ENCODE results near the gene DOCK8. TPM values are rescaled to one million over a fixed set of nuclear protein-coding genes. Genes with fewer than 3 reads are reported as not detected.

Gene DOCK8
- total and polyA plus RNA-seq, 3 experiments from 2014 or later = 71.6 to 141 (median 136) TPM

GRCh38 chr9:306907-307306 lies 92.2 kb downstream of the DOCK8 start:
- peak; percentile 24 to 60 (median 34) for DNase-seq
- CTCF ChIA-PET = interaction anchor here (1.0 to 1.5 kb wide), 3 partner anchors 11 to 82 kb away, joined by 3 to 4 read pairs (median 3); no protein-coding TSS in a partner anchor
- peak overlapping the region in 1 of 7 donors; percentile 30 for H3K4me3 Mint-ChIP-seq
- H3K27me3 Mint-ChIP-seq = no peaks in the 10 kb centered on the region
- no peaks in the 10 kb centered on the region for H3K9me3 Mint-ChIP-seq
- Histone ChIP-seq H3K27ac (ENCODE audit: low read depth, low read length) (no peak overlapping the region), H3K27me3 (ENCODE audit: insufficient read depth, low read length, poor library complexity, severe bottlenecking) (no peaks in the 10 kb centered on the region), H3K4me3 (ENCODE audit: low read length) (no peak overlapping the region), H3K9me3 (ENCODE audit: low read length) (no peaks in the 10 kb centered on the region), H3K4me1 (ENCODE audit: insufficient read depth, low read length) (no peaks in the 10 kb centered on the region), H3K36me3 (ENCODE audit: insufficient read depth, low read length) (peaks cover 40% of the 10 kb centered on the region)
- peaks cover 3 to 15% (median 12%) of the 10 kb centered on the region in 3 donors for H3K4me1 Mint-ChIP-seq
- POLR2A ChIA-PET = no interaction called here
- H3K27ac Mint-ChIP-seq = peak overlapping the region in 3 of 8 donors; percentile 40 to 72 (median 58)
- H3K36me3 Mint-ChIP-seq = peaks cover 0 to 83% (median 14%) of the 10 kb centered on the region in 3 donors

GRCh38 chr9:311841-312240 lies 97.2 kb downstream of the DOCK8 start:
- peaks cover 58% of the 10 kb centered on the region for H3K36me3 ChIP-seq (ENCODE audit: insufficient read depth, low read length)
- H3K27me3 Mint-ChIP-seq = no peaks in the 10 kb centered on the region
- H3K27ac ChIP-seq (ENCODE audit: low read depth, low read length) = no peak overlapping the region
- H3K4me3 ChIP-seq (ENCODE audit: low read length) = no peak overlapping the region
- ChIA-PET POLR2A (no interaction called here), CTCF (no interaction called here)
- H3K36me3 Mint-ChIP-seq = peaks cover 0 to 84% (median 5%) of the 10 kb centered on the region in 3 donors
- peaks cover 3 to 5% (median 4%) of the 10 kb centered on the region in 3 donors for H3K4me1 Mint-ChIP-seq
- DNase-seq = no peak
- H3K4me3 Mint-ChIP-seq = no peak overlapping the region
- H3K9me3 ChIP-seq (ENCODE audit: low read length) = no peaks in the 10 kb centered on the region
- no peaks in the 10 kb centered on the region for H3K4me1 ChIP-seq (ENCODE audit: insufficient read depth, low read length)
- H3K9me3 Mint-ChIP-seq = no peaks in the 10 kb centered on the region
- peak overlapping the region in 3 of 8 donors; percentile 23 to 27 (median 24) for H3K27ac Mint-ChIP-seq
- no peaks in the 10 kb centered on the region for H3K27me3 ChIP-seq (ENCODE audit: insufficient read depth, low read length, poor library complexity, severe bottlenecking)

- H3K36me3 Mint-ChIP-seq = peaks cover 0 to 86% (median 11%) of the 10 kb centered on the region in 3 donors
- H3K9me3 Mint-ChIP-seq = no peaks in the 10 kb centered on the region
- CTCF ChIA-PET = no interaction called here
- H3K27ac ChIP-seq (ENCODE audit: low read depth, low read length) = no peak overlapping the region
- peaks cover 0 to 5% (median 2%) of the 10 kb centered on the region in 3 donors for H3K4me1 Mint-ChIP-seq
- peaks cover 62% of the 10 kb centered on the region for H3K36me3 ChIP-seq (ENCODE audit: insufficient read depth, low read length)
- no peaks in the 10 kb centered on the region for H3K27me3 Mint-ChIP-seq
- no peaks in the 10 kb centered on the region for H3K9me3 ChIP-seq (ENCODE audit: low read length)
- H3K27me3 ChIP-seq (ENCODE audit: insufficient read depth, low read length, poor library complexity, severe bottlenecking) = no peaks in the 10 kb centered on the region
- H3K27ac Mint-ChIP-seq = peak overlapping the region in 1 of 8 donors; percentile 60
- no peak for DNase-seq
- no peak overlapping the region for H3K4me3 ChIP-seq (ENCODE audit: low read length)
- H3K4me3 Mint-ChIP-seq = no peak overlapping the region
- H3K4me1 ChIP-seq (ENCODE audit: insufficient read depth, low read length) = no peaks in the 10 kb centered on the region
- POLR2A ChIA-PET = no interaction called here
Observed at GRCh38 chr9:312596-313320, 98.1 kb downstream of the DOCK8 start.

GRCh38 chr9:316382-316965 lies 101.8 kb downstream of the DOCK8 start:
- H3K27me3 ChIP-seq (ENCODE audit: insufficient read depth, low read length, poor library complexity, severe bottlenecking) = no peaks in the 10 kb centered on the region
- no peaks in the 10 kb centered on the region for H3K4me1 ChIP-seq (ENCODE audit: insufficient read depth, low read length)
- no peak for DNase-seq
- no peaks in the 10 kb centered on the region for H3K9me3 Mint-ChIP-seq
- H3K36me3 ChIP-seq (ENCODE audit: insufficient read depth, low read length) = peaks cover 68% of the 10 kb centered on the region
- H3K4me1 Mint-ChIP-seq = peaks cover 0 to 5% (median 0%) of the 10 kb centered on the region in 3 donors
- CTCF ChIA-PET = interaction anchor here (0.6 kb wide), 1 partner anchor 45 kb away, joined by 3 read pairs; no protein-coding TSS in a partner anchor
- no peaks in the 10 kb centered on the region for H3K27me3 Mint-ChIP-seq
- no peaks in the 10 kb centered on the region for H3K9me3 ChIP-seq (ENCODE audit: low read length)
- H3K27ac ChIP-seq (ENCODE audit: low read depth, low read length) = no peak overlapping the region
- no peak overlapping the region for H3K4me3 Mint-ChIP-seq
- no peak overlapping the region for H3K4me3 ChIP-seq (ENCODE audit: low read length)
- H3K36me3 Mint-ChIP-seq = peaks cover 0 to 82% (median 15%) of the 10 kb centered on the region in 3 donors
- H3K27ac Mint-ChIP-seq = peak overlapping the region in 2 of 8 donors; percentile 50 to 66
- POLR2A ChIA-PET = no interaction called here

- CTCF ChIA-PET = no interaction called here
- Histone ChIP-seq H3K4me3 (ENCODE audit: low read length) (no peak overlapping the region), H3K9me3 (ENCODE audit: low read length) (no peaks in the 10 kb centered on the region), H3K36me3 (ENCODE audit: insufficient read depth, low read length) (peaks cover 46% of the 10 kb centered on the region), H3K27me3 (ENCODE audit: insufficient read depth, low read length, poor library complexity, severe bottlenecking) (no peaks in the 10 kb centered on the region), H3K4me1 (ENCODE audit: insufficient read depth, low read length) (no peaks in the 10 kb centered on the region), H3K27ac (ENCODE audit: low read depth, low read length) (no peak overlapping the region)
- no peaks in the 10 kb centered on the region for H3K27me3 Mint-ChIP-seq
- H3K4me3 Mint-ChIP-seq = no peak overlapping the region
- peaks cover 0 to 3% (median 2%) of the 10 kb centered on the region in 3 donors for H3K4me1 Mint-ChIP-seq
- peaks cover 0 to 68% (median 14%) of the 10 kb centered on the region in 3 donors for H3K36me3 Mint-ChIP-seq
- H3K9me3 Mint-ChIP-seq = no peaks in the 10 kb centered on the region
- peak overlapping the region in 1 of 8 donors; percentile 60 for H3K27ac Mint-ChIP-seq
- POLR2A ChIA-PET = no interaction called here
- DNase-seq = no peak
Observed at GRCh38 chr9:318646-319045, 104.0 kb downstream of the DOCK8 start.

GRCh38 chr9:324971-325370 lies 110.3 kb downstream of the DOCK8 start:
- H3K27me3 Mint-ChIP-seq = no peaks in the 10 kb centered on the region
- no peaks in the 10 kb centered on the region for H3K27me3 ChIP-seq (ENCODE audit: insufficient read depth, low read length, poor library complexity, severe bottlenecking)
- H3K36me3 Mint-ChIP-seq = peaks cover 8 to 67% (median 12%) of the 10 kb centered on the region in 3 donors
- H3K4me3 ChIP-seq (ENCODE audit: low read length) = no peak overlapping the region
- no peaks in the 10 kb centered on the region for H3K4me1 ChIP-seq (ENCODE audit: insufficient read depth, low read length)
- peak overlapping the region in 5 of 8 donors; percentile 8 to 71 (median 32) for H3K27ac Mint-ChIP-seq
- POLR2A ChIA-PET = no interaction called here
- CTCF ChIA-PET = no interaction called here
- H3K4me3 Mint-ChIP-seq = no peak overlapping the region
- no peaks in the 10 kb centered on the region for H3K9me3 Mint-ChIP-seq
- H3K36me3 ChIP-seq (ENCODE audit: insufficient read depth, low read length) = peaks cover 32% of the 10 kb centered on the region
- H3K4me1 Mint-ChIP-seq = peaks cover 2 to 10% (median 6%) of the 10 kb centered on the region in 3 donors
- no peak for DNase-seq
- no peaks in the 10 kb centered on the region for H3K9me3 ChIP-seq (ENCODE audit: low read length)
- no peak overlapping the region for H3K27ac ChIP-seq (ENCODE audit: low read depth, low read length)

- H3K27ac ChIP-seq (ENCODE audit: low read depth, low read length) = no peak overlapping the region
- ChIA-PET POLR2A (no interaction called here), CTCF (no interaction called here)
- no peak for DNase-seq
- no peak overlapping the region for H3K4me3 Mint-ChIP-seq
- H3K36me3 Mint-ChIP-seq = peaks cover 8 to 84% (median 20%) of the 10 kb centered on the region in 3 donors
- H3K4me1 ChIP-seq (ENCODE audit: insufficient read depth, low read length) = no peaks in the 10 kb centered on the region
- H3K9me3 ChIP-seq (ENCODE audit: low read length) = no peaks in the 10 kb centered on the region
- peak overlapping the region in 3 of 8 donors; percentile 60 to 75 (median 62) for H3K27ac Mint-ChIP-seq
- peaks cover 4 to 13% (median 6%) of the 10 kb centered on the region in 3 donors for H3K4me1 Mint-ChIP-seq
- no peaks in the 10 kb centered on the region for H3K9me3 Mint-ChIP-seq
- no peaks in the 10 kb centered on the region for H3K27me3 ChIP-seq (ENCODE audit: insufficient read depth, low read length, poor library complexity, severe bottlenecking)
- no peak overlapping the region for H3K4me3 ChIP-seq (ENCODE audit: low read length)
- H3K36me3 ChIP-seq (ENCODE audit: insufficient read depth, low read length) = peaks cover 49% of the 10 kb centered on the region
- no peaks in the 10 kb centered on the region for H3K27me3 Mint-ChIP-seq
Observed at GRCh38 chr9:326667-327066, 112.0 kb downstream of the DOCK8 start.

- H3K9me3 Mint-ChIP-seq = no peaks in the 10 kb centered on the region
- H3K27ac Mint-ChIP-seq = peak overlapping the region in 3 of 8 donors; percentile 21 to 52 (median 35)
- no peaks in the 10 kb centered on the region for H3K27me3 Mint-ChIP-seq
- no peak overlapping the region for H3K4me3 Mint-ChIP-seq
- Histone ChIP-seq H3K36me3 (ENCODE audit: insufficient read depth, low read length) (peaks cover 60% of the 10 kb centered on the region), H3K27ac (ENCODE audit: low read depth, low read length) (no peak overlapping the region), H3K4me3 (ENCODE audit: low read length) (no peak overlapping the region), H3K9me3 (ENCODE audit: low read length) (no peaks in the 10 kb centered on the region), H3K4me1 (ENCODE audit: insufficient read depth, low read length) (no peaks in the 10 kb centered on the region), H3K27me3 (ENCODE audit: insufficient read depth, low read length, poor library complexity, severe bottlenecking) (no peaks in the 10 kb centered on the region)
- CTCF ChIA-PET = no interaction called here
- H3K4me1 Mint-ChIP-seq = peaks cover 4 to 13% (median 5%) of the 10 kb centered on the region in 3 donors
- POLR2A ChIA-PET = no interaction called here
- peaks cover 11 to 92% (median 22%) of the 10 kb centered on the region in 3 donors for H3K36me3 Mint-ChIP-seq
- no peak for DNase-seq
Observed at GRCh38 chr9:328453-328852, 113.8 kb downstream of the DOCK8 start.

All from CD8-positive, alpha-beta memory T cell (primary cell).